Spinal cord (tissue), 10 donors: ENCODE measurements around the gene ADD1. TPM values are rescaled to one million over a fixed set of nuclear protein-coding genes. Genes with fewer than 3 reads are reported as not detected.

Source experiments
- DNase-seq, 6 donors: peaks; one replicate each; pipeline versions ENCODE4 v3.0.0 to v3.0.0-alpha.2; 2013 to 2015; ENCODE audit warnings: low spot score in 6 of 6, low read depth in 4 of 6
- H3K27ac ChIP-seq: one replicate; pipeline ENCODE4 v1.5.1; 2013; ENCODE audit warnings: low read depth, low read length, control low read depth
- H3K27me3 ChIP-seq: one replicate; pipeline ENCODE4 v1.6.1; 2013; ENCODE audit warnings: low read length; ENCODE audit not compliant: control insufficient read depth, insufficient read depth
- H3K36me3 ChIP-seq: one replicate; pipeline ENCODE4 v1.6.1; 2013; ENCODE audit warnings: low read length; ENCODE audit not compliant: control insufficient read depth, insufficient read depth
- H3K4me1 ChIP-seq: one replicate; pipeline ENCODE4 v1.6.1; 2013; ENCODE audit warnings: low read length; ENCODE audit not compliant: control insufficient read depth, insufficient read depth
- H3K4me3 ChIP-seq: one replicate; pipeline ENCODE4 v1.5.1; 2013; ENCODE audit warnings: low read depth, low read length, control low read depth
- H3K9me3 ChIP-seq: one replicate; pipeline ENCODE4 v1.6.1; 2013; ENCODE audit warnings: low read length; ENCODE audit not compliant: control insufficient read depth, insufficient read depth
- WGBS: methylation state at CpG from one replicate; pipeline ENCODE4 v1.1.5; 2013; ENCODE audit warnings: missing lambda C conversion rate; ENCODE audit not compliant: insufficient coverage; 5-methylcytosine and 5-hydroxymethylcytosine counted together
- long read RNA-seq, 4 donors: transcript quantifications; one replicate each; lab custom pipeline, GENCODE V29; 2026
- polyA plus RNA-seq, 2 donors: library from polyadenylated mRNA; unstranded; fragments of 120-200 nt; gene quantifications; one replicate each; pipeline ENCODE4 v1.2.1, GENCODE V29; 2013; ENCODE audit not compliant: insufficient read length in 2 of 2
- total RNA-seq, 2 donors: library from RNA; depleted of rRNA in 1 of 2; stranded (reverse); fragments of 120-200 nt in 1 of 2; fragments of >200 nt in 1 of 2; gene quantifications; one replicate each; pipeline versions ENCODE4 v1.2.3 to v1.2.4, GENCODE V29; 2013 to 2014
- donor health status: healthy.

Gene ADD1
- total RNA-seq (100 to 1,000 TPM; 201 to 291 TPM), polyA plus RNA-seq (100 to 1,000 TPM; 320 to 334 TPM)
- long read RNA-seq, donor 1, full-length matches to known transcripts, result 23 of 68 reads
- long read RNA-seq, donor 1, partial matches to known transcripts, result 29 of 68 reads
- long read RNA-seq, donor 1, other reads (novel, unspliced or antisense), result 16 of 68 reads
- long read RNA-seq, donor 2, full-length matches to known transcripts, result 12 of 56 reads
- long read RNA-seq, donor 2, partial matches to known transcripts, result 38 of 56 reads
- long read RNA-seq, donor 2, other reads (novel, unspliced or antisense), result 6 of 56 reads
- long read RNA-seq, donor 3, partial matches to known transcripts, result 40 of 59 reads
- long read RNA-seq, donor 3, other reads (novel, unspliced or antisense), result 9 of 59 reads
- long read RNA-seq, donor 4, full-length matches to known transcripts, result 10 of 302 reads
- long read RNA-seq, donor 4, partial matches to known transcripts, result 233 of 302 reads
- long read RNA-seq, donor 4, other reads (novel, unspliced or antisense), result 59 of 302 reads

- peak within 1 kb of the TSS; percentile 85 for H3K4me3 ChIP-seq
- peaks cover 4% of the 10 kb centered on the region for H3K9me3 ChIP-seq
- H3K27ac ChIP-seq, result peak within 1 kb of the TSS; percentile 83
- no peaks in the 10 kb centered on the region for H3K36me3 ChIP-seq
- peak; percentile 87 to 98 (median 93) for DNase-seq
- no peaks in the 10 kb centered on the region for H3K27me3 ChIP-seq
- peaks cover 16% of the 10 kb centered on the region for H3K4me1 ChIP-seq
- WGBS, result under 1% methylated on average over 65 of the region's 65 CpGs
These were observed at the start of gene ADD1 for GRCh38 chr4:2843263-2843940. TSS of gene ADD1 (plus strand) at chr4:2843844. CDS start at chr4:2875916, 32,072 bp downstream.

GRCh38 chr4:2794486-2795299 lies 49.0 kb upstream of the ADD1 start:
- Histone ChIP-seq H3K36me3 (peaks cover 15% of the 10 kb centered on the region), H3K27me3 (peaks cover 8% of the 10 kb centered on the region), H3K4me3 (no peak overlapping the region), H3K9me3 (no peaks in the 10 kb centered on the region), H3K4me1 (peaks cover 83% of the 10 kb centered on the region), H3K27ac (peak overlapping the region; percentile 57)
- 64% methylated on average over 8 of the region's 11 CpGs for WGBS
- peak in 2 of 6 donors; percentile 34 to 79 for DNase-seq

GRCh38 chr4:2795300-2795892 lies 48.2 kb upstream of the ADD1 start:
- Histone ChIP-seq H3K27ac (no peak overlapping the region), H3K36me3 (peaks cover 18% of the 10 kb centered on the region), H3K9me3 (no peaks in the 10 kb centered on the region), H3K4me3 (no peak overlapping the region), H3K4me1 (peaks cover 90% of the 10 kb centered on the region), H3K27me3 (peaks cover 8% of the 10 kb centered on the region)
- WGBS, result 88% methylated on average over 12 of the region's 17 CpGs
- no peak for DNase-seq

- Histone ChIP-seq H3K9me3 (no peaks in the 10 kb centered on the region), H3K4me3 (no peak overlapping the region), H3K4me1 (peaks cover 97% of the 10 kb centered on the region), H3K27me3 (peaks cover 8% of the 10 kb centered on the region), H3K27ac (peak overlapping the region; percentile 72), H3K36me3 (peaks cover 21% of the 10 kb centered on the region)
- peak in 2 of 6 donors; percentile 44 to 64 for DNase-seq
- WGBS, result 55% methylated on average over 21 of the region's 27 CpGs
These were observed 47.5 kb upstream of the ADD1 start for GRCh38 chr4:2795893-2796848.

- Histone ChIP-seq H3K36me3 (peaks cover 21% of the 10 kb centered on the region), H3K9me3 (no peaks in the 10 kb centered on the region), H3K4me3 (no peak overlapping the region), H3K27ac (peak overlapping the region; percentile 72), H3K4me1 (peaks cover 97% of the 10 kb centered on the region), H3K27me3 (peaks cover 8% of the 10 kb centered on the region)
- WGBS, result 74% methylated on average over 13 of the region's 13 CpGs
- DNase-seq, result no peak
These were observed 46.6 kb upstream of the ADD1 start for GRCh38 chr4:2796849-2797544.

- Histone ChIP-seq H3K4me3 (no peak overlapping the region), H3K27me3 (peaks cover 8% of the 10 kb centered on the region), H3K36me3 (peaks cover 21% of the 10 kb centered on the region), H3K9me3 (no peaks in the 10 kb centered on the region), H3K27ac (peak overlapping the region; percentile 70), H3K4me1 (peaks cover 92% of the 10 kb centered on the region)
- WGBS, result 49% methylated on average over 14 of the region's 23 CpGs
- peak in 2 of 6 donors; percentile 12 to 40 for DNase-seq
These were observed 45.9 kb upstream of the ADD1 start for GRCh38 chr4:2797545-2798305.

- Histone ChIP-seq H3K4me3 (no peak overlapping the region), H3K36me3 (peaks cover 21% of the 10 kb centered on the region), H3K4me1 (peaks cover 92% of the 10 kb centered on the region), H3K9me3 (no peaks in the 10 kb centered on the region), H3K27ac (peak overlapping the region; percentile 70), H3K27me3 (peaks cover 7% of the 10 kb centered on the region)
- 79% methylated on average over 23 of the region's 29 CpGs for WGBS
- peak in 2 of 6 donors; percentile 66 to 85 for DNase-seq
These were observed 45.0 kb upstream of the ADD1 start for GRCh38 chr4:2798399-2799223.
